RWPE2 (cell line): Measurements from ENCODE around the gene C6orf136.
"Not testable (repeated sequence)": the region's sequence is repeated elsewhere in the genome, so short reads cannot be mapped to it uniquely, and the experiment has no call there.

Experiments
- ATAC-seq: fragments of 200-7000 bp; cut with Tn5 transposase; 3 replicates; pipeline ENCODE4 v1.9.1; 2021; ENCODE audit warnings: low read depth
- DNase-seq: peaks from one replicate; pipeline ENCODE4 v3.0.0-alpha.2; 2020; ENCODE audit warnings: low spot score
- H3K27ac ChIP-seq: fragments of 450-650 bp; 2 replicates; pipeline ENCODE4 v1.5.1; 2017; ENCODE audit warnings: mild to moderate bottlenecking; ENCODE audit not compliant: poor library complexity, severe bottlenecking
- H3K27me3 ChIP-seq: fragments of 250-450 bp; sonication (Bioruptor Pico); 2 replicates; pipeline ENCODE4 v1.5.1; 2021; ENCODE audit warnings: mild to moderate bottlenecking, moderate library complexity; ENCODE audit not compliant: insufficient read depth, poor library complexity, severe bottlenecking
- H3K36me3 ChIP-seq: fragments of 250-450 bp; sonication (Bioruptor Pico); 2 replicates; pipeline ENCODE4 v1.5.1; 2020; ENCODE audit warnings: low read depth, mild to moderate bottlenecking, moderate library complexity
- H3K4me1 ChIP-seq: fragments of 250-450 bp; sonication (Bioruptor Pico); 2 replicates; pipeline ENCODE4 v1.5.1; 2021; ENCODE audit warnings: mild to moderate bottlenecking, moderate library complexity; ENCODE audit not compliant: insufficient read depth, poor library complexity, severe bottlenecking
- H3K4me3 ChIP-seq: fragments of 250-450 bp; sonication (Bioruptor Pico); 2 replicates; pipeline ENCODE4 v1.5.1; 2021; ENCODE audit warnings: mild to moderate bottlenecking, moderate library complexity; ENCODE audit not compliant: severe bottlenecking
- H3K9me3 ChIP-seq: fragments of 250-450 bp; sonication (Bioruptor Pico); 2 replicates; pipeline ENCODE4 v1.5.1; 2021; ENCODE audit warnings: mild to moderate bottlenecking, moderate library complexity; ENCODE audit not compliant: severe bottlenecking
- CTCF ChIP-seq: fragments of 450-650 bp; IDR thresholded peaks from one replicate; pipeline ENCODE4 v1.5.1; 2017; ENCODE audit warnings: mild to moderate bottlenecking, moderate library complexity; ENCODE audit not compliant: poor library complexity, severe bottlenecking

Gene C6orf136

GRCh38 chr6:30654798-30655742 is 8.1 kb downstream of the C6orf136 start:
- DNase-seq (no peak), ATAC-seq (no peak)
- no peaks in the 10 kb centered on the region for H3K27me3 ChIP-seq
- peaks cover 85% of the 10 kb centered on the region for H3K36me3 ChIP-seq
- no peaks in the 10 kb centered on the region for H3K9me3 ChIP-seq
- H3K27ac ChIP-seq: no peak overlapping the region
- no peak overlapping the region for H3K4me3 ChIP-seq
- TF ChIP-seq CTCF: no peak
- H3K4me1 ChIP-seq: no peaks in the 10 kb centered on the region

- H3K36me3 ChIP-seq: peaks cover 91% of the 10 kb centered on the region
- ATAC-seq: no peak
These were observed 8.8 kb downstream of the C6orf136 start for GRCh38 chr6:30655743-30656094.

GRCh38 chr6:30656513-30656912 is 9.6 kb downstream of the C6orf136 start:
- Histone ChIP-seq H3K27ac (no peak overlapping the region), H3K4me3 (no peak overlapping the region), H3K27me3 (no peaks in the 10 kb centered on the region), H3K36me3 (peaks cover 90% of the 10 kb centered on the region), H3K4me1 (no peaks in the 10 kb centered on the region), H3K9me3 (no peaks in the 10 kb centered on the region)
- TF ChIP-seq CTCF: no peak
- ATAC-seq: no peak
- no peak for DNase-seq

More at GRCh38 chr6:30655743-30656094, 8.8 kb downstream of the C6orf136 start:
- Histone ChIP-seq H3K4me1 (no peaks in the 10 kb centered on the region), H3K4me3 (no peak overlapping the region), H3K27ac (no peak overlapping the region), H3K9me3 (no peaks in the 10 kb centered on the region), H3K27me3 (no peaks in the 10 kb centered on the region)
- DNase-seq: no peak
- TF ChIP-seq CTCF: no peak

- no peaks in the 10 kb centered on the region for H3K27me3 ChIP-seq
- H3K36me3 ChIP-seq: peaks cover 92% of the 10 kb centered on the region
- H3K4me3 ChIP-seq: no peak overlapping the region
- ATAC-seq: no peak
- no peaks in the 10 kb centered on the region for H3K4me1 ChIP-seq
- H3K27ac ChIP-seq: no peak overlapping the region
- DNase-seq: no peak
- no peak for TF ChIP-seq CTCF
- no peaks in the 10 kb centered on the region for H3K9me3 ChIP-seq
These were observed 10.5 kb downstream of the C6orf136 start for GRCh38 chr6:30657454-30657853.

GRCh38 chr6:30657922-30658321 is 11.0 kb downstream of the C6orf136 start:
- H3K4me1 ChIP-seq, ATAC-seq, H3K27ac ChIP-seq, DNase-seq, H3K4me3 ChIP-seq, H3K27me3 ChIP-seq, H3K9me3 ChIP-seq: not testable (repeated sequence)
- H3K36me3 ChIP-seq: peaks cover 92% of the 10 kb centered on the region
